Pancreas (tissue), 10 donors: ENCODE data around the gene ASS1. TPM values are rescaled to one million over a fixed set of nuclear protein-coding genes. Genes with fewer than 3 reads are reported as not detected.

ENCODE experiments used
- ATAC-seq, 4 donors: fragments of 200-7000 bp; cut with Tn5 transposase; one replicate each; pipeline versions ENCODE4 v1.8.0 to v1.9.1; 2020; ENCODE audit warnings: mild to moderate bottlenecking in 4 of 4, moderate library complexity in 4 of 4
- DNase-seq, 6 donors: peaks; one replicate each; pipeline ENCODE4 v3.0.0-alpha.2; 2020
- FAIRE-seq: peaks from 2 replicates; lab custom pipeline; 2012; peaks lifted over from hg19 to GRCh38; lab: Jason Lieb, UNC
- H3K27ac ChIP-seq, 4 donors: fragments of 200-600 bp; sonication (generic); 1 replicate in 3 of 4; 2 replicates in 1 of 4; pipeline versions ENCODE4 v1.5.0 to v1.8.0; 2020
- H3K27me3 ChIP-seq, 4 donors: fragments of 200-600 bp; one replicate each; pipeline ENCODE4 v1.8.0; 2021
- H3K36me3 ChIP-seq, 3 donors: fragments of 200-600 bp; sonication (generic) in 1 of 3; one replicate each; pipeline versions ENCODE4 v1.5.0 to v1.8.0; 2020 to 2021
- H3K4me1 ChIP-seq, 3 donors: fragments of 200-600 bp; one replicate each; pipeline ENCODE4 v1.8.0; 2021
- H3K4me3 ChIP-seq, 4 donors: fragments of 200-600 bp; sonication (generic) in 2 of 4; one replicate each; pipeline versions ENCODE4 v1.5.0 to v1.8.0; 2020 to 2021
- H3K9me3 ChIP-seq, 4 donors: fragments of 200-600 bp; one replicate each; pipeline ENCODE4 v1.8.0; 2021
- WGBS, 2 donors: extraction: QIAGEN DNeasy Blood & Tissue Kit; methylation state at CpG; one replicate each; pipeline ENCODE4 v1.1.7; 2013; 5-methylcytosine and 5-hydroxymethylcytosine counted together
- intact Hi-C, 3 donors: fragments of 100-400 bp; cut with DNase I; formaldehyde crosslinking; loops; one replicate each; pipeline versions ENCODE4 v1.11.1 to v1.14.2; 2022
- polyA plus RNA-seq, 2 donors: library from polyadenylated mRNA; stranded (reverse); fragments of 200-250 nt; gene quantifications; one replicate each; pipeline ENCODE4 v1.2.3, GENCODE V29; 2013
- total RNA-seq, 6 donors: library from RNA; stranded (reverse); fragmentation: NEBNext Ultra II Directional in 4 of 6; extraction: Animal tissue kit (Norgen Biotek cat#: 25700) in 4 of 6; gene quantifications; one replicate each; pipeline versions ENCODE4 v1.2.1 to v1.2.4, GENCODE V29; 2021 to 2023
- TF ChIP-seq, protein P1 (sequence below), 4 donors: fragments of 200-600 bp; sonication (generic) in 3 of 4; IDR thresholded peaks; one replicate each; pipeline versions ENCODE4 v1.5.0 to v1.8.0; 2021; ENCODE audit warnings: antibody characterized with exemption in 4 of 4
- donor health status: healthy with polysubstance abuse.
- donor health status: DM: no; HTN: no; CAD: no; lungs with moderate emphysema.
- donor health status: DM: no; HTN: no; CAD: no.
- donor health status: control.
- donor health status: control.
- donor health status: Bipolar disorder and iron deficiency.
- donor health status: DM: yes; HTN: yes; CAD: no.
- donor health status: DM: no; HTN: no; CAD: no.
- donor health status: DM: no; HTN: no; CAD: no.
- donor health status: DM: yes; HTN: yes; CAD: no.

The ASS1 gene
- total and polyA plus RNA-seq, 8 donors: 19.3 to 71.4 (median 27.1) TPM

DNA sequence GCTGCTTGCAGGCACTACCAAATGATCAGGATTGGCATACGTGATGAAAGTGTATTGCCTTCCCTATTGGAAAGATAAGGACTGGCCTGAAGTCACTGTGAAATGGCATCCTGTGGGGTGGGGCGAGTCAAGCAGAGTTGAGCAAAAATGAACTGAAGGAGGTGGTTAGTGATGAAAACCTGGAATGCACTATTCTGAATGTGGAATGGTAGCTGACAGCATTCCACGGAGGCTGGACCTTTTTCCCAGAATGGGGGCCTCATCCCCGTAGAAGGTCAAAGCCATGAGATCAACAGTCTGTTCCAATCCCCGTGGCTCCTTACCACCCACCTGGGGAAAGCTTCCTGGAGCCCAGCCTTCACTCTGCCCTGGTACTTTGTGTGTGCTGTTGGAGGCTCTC is 37.7 kb downstream of the ASS1 start:
- intact Hi-C loops: no loop called here
- DNase-seq (no peak), ATAC-seq (no peak), FAIRE-seq (no peak)
- TF ChIP-seq, protein P1, sequence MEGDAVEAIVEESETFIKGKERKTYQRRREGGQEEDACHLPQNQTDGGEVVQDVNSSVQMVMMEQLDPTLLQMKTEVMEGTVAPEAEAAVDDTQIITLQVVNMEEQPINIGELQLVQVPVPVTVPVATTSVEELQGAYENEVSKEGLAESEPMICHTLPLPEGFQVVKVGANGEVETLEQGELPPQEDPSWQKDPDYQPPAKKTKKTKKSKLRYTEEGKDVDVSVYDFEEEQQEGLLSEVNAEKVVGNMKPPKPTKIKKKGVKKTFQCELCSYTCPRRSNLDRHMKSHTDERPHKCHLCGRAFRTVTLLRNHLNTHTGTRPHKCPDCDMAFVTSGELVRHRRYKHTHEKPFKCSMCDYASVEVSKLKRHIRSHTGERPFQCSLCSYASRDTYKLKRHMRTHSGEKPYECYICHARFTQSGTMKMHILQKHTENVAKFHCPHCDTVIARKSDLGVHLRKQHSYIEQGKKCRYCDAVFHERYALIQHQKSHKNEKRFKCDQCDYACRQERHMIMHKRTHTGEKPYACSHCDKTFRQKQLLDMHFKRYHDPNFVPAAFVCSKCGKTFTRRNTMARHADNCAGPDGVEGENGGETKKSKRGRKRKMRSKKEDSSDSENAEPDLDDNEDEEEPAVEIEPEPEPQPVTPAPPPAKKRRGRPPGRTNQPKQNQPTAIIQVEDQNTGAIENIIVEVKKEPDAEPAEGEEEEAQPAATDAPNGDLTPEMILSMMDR (IDR thresholded peaks at IDR 0.05): no peak
- Histone ChIP-seq H3K4me1 (no peaks in the 10 kb centered on the region), H3K27ac (no peak overlapping the region), H3K4me3 (no peak overlapping the region), H3K27me3 (no peaks in the 10 kb centered on the region), H3K9me3 (no peaks in the 10 kb centered on the region), H3K36me3 (no peaks in the 10 kb centered on the region)
- 79% methylated on average over 5 of the region's 5 CpGs for WGBS, 2 donors

DNA sequence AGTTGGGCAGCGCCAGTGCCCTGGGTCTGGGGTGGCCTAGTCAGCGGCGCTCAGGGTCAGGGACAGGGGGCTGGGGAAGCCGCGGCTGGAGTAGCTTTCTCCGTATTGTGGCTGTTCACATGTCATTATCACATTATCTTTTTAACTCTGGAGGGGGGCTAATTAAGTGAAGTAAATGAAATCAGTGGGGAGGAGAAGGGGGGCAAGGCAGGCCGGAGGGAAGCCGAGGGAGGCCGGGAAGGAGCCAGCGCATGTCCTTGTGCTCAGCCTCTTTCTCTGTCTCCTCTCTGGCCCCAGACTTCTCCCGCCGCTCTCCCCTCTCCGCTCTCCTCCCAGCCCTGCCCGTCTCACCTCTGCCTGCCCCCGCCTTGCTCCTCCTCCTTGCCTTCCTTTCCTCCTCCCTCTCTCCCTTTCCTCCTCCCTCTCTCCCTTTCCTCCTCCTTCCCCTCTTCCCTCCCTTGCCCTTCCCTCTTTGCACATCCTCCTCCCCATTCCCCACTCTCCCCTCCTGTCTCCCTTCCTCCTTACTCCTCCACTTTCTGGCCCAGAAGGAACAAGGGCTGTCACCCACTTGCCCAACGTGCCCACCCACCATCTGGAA is 38.7 kb downstream of the ASS1 start:
- Histone ChIP-seq H3K4me1 (no peaks in the 10 kb centered on the region), H3K4me3 (no peak overlapping the region), H3K9me3 (no peaks in the 10 kb centered on the region), H3K27ac (no peak overlapping the region), H3K36me3 (no peaks in the 10 kb centered on the region), H3K27me3 (no peaks in the 10 kb centered on the region)
- peak in 1 of 4 donors; percentile 30 for ATAC-seq
- DNase-seq: no peak
- no peak for FAIRE-seq
- intact Hi-C loops: no loop called here
- WGBS, 2 donors: 71 to 79% methylated on average over 15 to 16 of the region's 16 CpGs
- TF ChIP-seq, protein P1 (IDR thresholded peaks at IDR 0.05): no peak

DNA sequence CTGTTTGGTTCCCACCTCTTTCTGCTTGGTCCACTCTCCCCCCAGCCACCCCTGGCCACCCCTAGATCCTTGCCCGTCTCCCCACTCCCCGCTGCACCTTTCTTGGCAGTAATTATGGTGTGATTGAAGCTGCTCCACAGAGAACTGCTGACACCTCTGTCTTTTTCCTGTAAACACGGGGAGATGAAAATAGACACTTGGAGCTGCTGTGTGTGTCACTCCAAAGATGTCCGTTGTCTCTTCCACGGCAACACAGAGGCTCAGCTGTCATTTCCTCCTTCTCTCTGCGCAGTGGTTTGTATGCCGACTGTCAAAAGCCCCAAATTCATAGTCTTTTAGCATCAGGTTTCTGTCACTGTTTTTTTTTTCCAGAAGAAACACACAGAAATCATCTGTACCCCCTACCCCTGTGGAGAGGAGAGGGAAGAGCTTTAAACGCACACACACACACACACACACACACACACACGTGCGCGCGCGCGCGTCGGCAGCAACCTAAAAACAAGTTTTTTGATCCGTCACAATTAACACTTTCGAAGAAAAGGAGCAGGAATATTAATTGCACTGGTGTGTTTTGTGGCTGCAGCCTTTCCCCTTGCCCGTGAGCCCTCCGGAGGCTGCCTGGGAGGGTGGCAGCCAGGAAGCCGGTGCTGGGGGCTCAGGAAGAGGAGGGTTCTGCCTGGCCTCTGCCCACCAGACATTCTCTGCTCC is 39.8 kb downstream of the ASS1 start:
- H3K9me3 ChIP-seq: no peaks in the 10 kb centered on the region
- ATAC-seq (peak in 2 of 4 donors; percentile 11 to 53), DNase-seq (no peak), FAIRE-seq (no peak)
- no peaks in the 10 kb centered on the region for H3K4me1 ChIP-seq
- no peaks in the 10 kb centered on the region for H3K27me3 ChIP-seq
- 83 to 90% methylated on average over 21 of the region's 21 CpGs for WGBS, 2 donors
- H3K4me3 ChIP-seq: no peak overlapping the region
- no peaks in the 10 kb centered on the region for H3K36me3 ChIP-seq
- no peak overlapping the region for H3K27ac ChIP-seq
- TF ChIP-seq, protein P1 (IDR thresholded peaks at IDR 0.05): no peak
- intact Hi-C loops: no loop called here

DNA sequence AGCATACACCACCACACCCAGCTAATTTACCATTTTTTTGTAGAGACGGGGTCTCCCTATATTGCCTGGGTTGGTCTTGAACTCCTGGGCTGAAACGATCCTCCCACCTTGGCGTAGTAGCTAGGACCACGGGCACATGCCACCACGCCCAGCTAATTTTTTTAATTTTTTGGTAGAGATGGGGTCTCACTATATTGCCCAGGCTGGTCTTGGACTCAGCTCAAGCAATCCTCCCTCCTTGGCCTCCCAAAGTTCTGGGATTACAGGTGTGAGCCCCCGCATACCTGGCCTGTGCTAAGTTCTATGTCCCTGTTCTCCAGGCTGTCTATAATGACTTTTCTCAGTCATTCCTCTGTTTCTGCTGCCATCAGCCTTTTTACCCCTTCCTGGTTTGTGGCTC is 41.3 kb downstream of the ASS1 start:
- Histone ChIP-seq H3K27me3 (no peaks in the 10 kb centered on the region), H3K36me3 (no peaks in the 10 kb centered on the region), H3K9me3 (no peaks in the 10 kb centered on the region), H3K4me1 (no peaks in the 10 kb centered on the region), H3K27ac (no peak overlapping the region), H3K4me3 (no peak overlapping the region)
- no peak for ATAC-seq
- intact Hi-C loops: no loop called here
- DNase-seq: peak in 1 of 6 donors; percentile 2
- TF ChIP-seq, protein P1 (IDR thresholded peaks at IDR 0.05): no peak
- WGBS, 2 donors: 90 to 96% methylated on average over 6 of the region's 6 CpGs
- no peak for FAIRE-seq

DNA sequence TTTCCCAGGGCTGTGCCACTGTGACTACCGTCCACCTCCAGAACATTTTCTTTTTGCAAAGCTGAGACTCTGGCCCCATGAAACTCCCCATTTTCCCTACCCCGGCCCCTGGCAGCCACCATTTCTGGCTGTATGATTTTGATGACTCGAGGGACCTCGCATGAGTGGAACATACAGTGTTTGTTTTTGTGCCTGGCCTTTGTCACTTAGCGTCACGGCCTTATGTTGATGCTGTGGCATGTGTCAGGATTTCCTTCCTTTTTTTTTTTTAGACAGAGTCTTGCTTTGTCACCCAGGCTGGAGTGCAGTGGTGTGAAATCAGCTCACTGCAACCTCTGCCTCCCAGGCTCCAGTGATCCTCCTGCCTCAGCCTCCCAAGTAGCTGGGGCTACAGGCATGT is 42.7 kb downstream of the ASS1 start:
- intact Hi-C loops: no loop called here
- TF ChIP-seq, protein P1 (IDR thresholded peaks at IDR 0.05): no peak
- Histone ChIP-seq H3K4me3 (no peak overlapping the region), H3K4me1 (no peaks in the 10 kb centered on the region), H3K27ac (no peak overlapping the region), H3K9me3 (no peaks in the 10 kb centered on the region), H3K27me3 (no peaks in the 10 kb centered on the region), H3K36me3 (no peaks in the 10 kb centered on the region)
- FAIRE-seq (no peak), DNase-seq (peak in 1 of 6 donors; percentile 0), ATAC-seq (no peak)
- 78 to 84% methylated on average over 6 of the region's 6 CpGs for WGBS, 2 donors
